ENCODE measurements around the gene ZNF668. TPM values are rescaled to one million over a fixed set of nuclear protein-coding genes. Genes with fewer than 3 reads are reported as not detected.

ZNF668 gene
- polyA plus RNA-seq, 2 of the 4 experiments (the other 2 are of a cell fraction), result 4.7 to 10.7 TPM

DNA sequence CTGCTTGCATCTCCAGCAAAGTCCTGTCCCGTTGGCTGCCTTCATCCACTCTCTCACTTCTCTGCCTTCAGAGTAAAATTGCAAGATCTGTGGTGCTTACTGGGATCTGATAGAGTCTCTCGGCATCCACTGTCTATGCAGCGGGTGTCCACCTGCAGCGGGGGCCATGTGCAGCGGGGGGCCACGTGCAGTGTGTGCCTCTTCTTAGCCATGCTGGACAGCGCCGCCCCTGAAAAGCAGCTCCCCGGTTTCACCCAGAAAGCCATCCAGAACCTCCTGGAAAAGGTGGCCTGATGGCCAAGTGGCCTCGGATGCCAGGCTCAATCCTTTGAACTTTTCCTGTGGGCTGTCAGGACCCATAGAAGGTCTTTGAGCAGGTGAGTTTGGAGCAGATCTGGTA, 31.2 kb downstream of the ZNF668 start:
- Histone ChIP-seq H3K27ac (no peak overlapping the region), H3K4me1 (no peaks in the 10 kb centered on the region), H3K4me3 (no peak overlapping the region), H3K4me2 (no peak overlapping the region), H3K9me3 (no peaks in the 10 kb centered on the region)
- FAIRE-seq (no peak), DNase-seq (ENCODE audit: low read depth in 1 of 2, low spot score in 1 of 2) (no peak), ATAC-seq (no peak)
- CTCF ChIA-PET, result interaction anchor here (0.7 to 4.7 kb wide), 3 partner anchors 30 to 89 kb away, joined by 3 to 22 read pairs (median 4); partner anchors contain the start of gene HSD3B7
- 89% methylated on average over 8 of the region's 10 CpGs for WGBS (ENCODE audit: missing lambda C conversion rate)
- POLR2A ChIA-PET, result no interaction called here
- TF ChIP-seq, protein P1, sequence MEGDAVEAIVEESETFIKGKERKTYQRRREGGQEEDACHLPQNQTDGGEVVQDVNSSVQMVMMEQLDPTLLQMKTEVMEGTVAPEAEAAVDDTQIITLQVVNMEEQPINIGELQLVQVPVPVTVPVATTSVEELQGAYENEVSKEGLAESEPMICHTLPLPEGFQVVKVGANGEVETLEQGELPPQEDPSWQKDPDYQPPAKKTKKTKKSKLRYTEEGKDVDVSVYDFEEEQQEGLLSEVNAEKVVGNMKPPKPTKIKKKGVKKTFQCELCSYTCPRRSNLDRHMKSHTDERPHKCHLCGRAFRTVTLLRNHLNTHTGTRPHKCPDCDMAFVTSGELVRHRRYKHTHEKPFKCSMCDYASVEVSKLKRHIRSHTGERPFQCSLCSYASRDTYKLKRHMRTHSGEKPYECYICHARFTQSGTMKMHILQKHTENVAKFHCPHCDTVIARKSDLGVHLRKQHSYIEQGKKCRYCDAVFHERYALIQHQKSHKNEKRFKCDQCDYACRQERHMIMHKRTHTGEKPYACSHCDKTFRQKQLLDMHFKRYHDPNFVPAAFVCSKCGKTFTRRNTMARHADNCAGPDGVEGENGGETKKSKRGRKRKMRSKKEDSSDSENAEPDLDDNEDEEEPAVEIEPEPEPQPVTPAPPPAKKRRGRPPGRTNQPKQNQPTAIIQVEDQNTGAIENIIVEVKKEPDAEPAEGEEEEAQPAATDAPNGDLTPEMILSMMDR (IDR thresholded peaks at IDR 0.05), result no peak
- no peak for TF ChIP-seq HOXB5 (CRISPR knock-in tag; IDR thresholded peaks at IDR 0.05)
- no peak for TF ChIP-seq ZC3H11A (IDR thresholded peaks at IDR 0.05)
- TF ChIP-seq ZSCAN20 (CRISPR knock-in tag; IDR thresholded peaks at IDR 0.05), result no peak
- TF ChIP-seq MYC (IDR thresholded peaks at IDR 0.05; ENCODE audit: borderline replicate concordance, low read length), result no peak

GRCh38 chr16:31038993-31039392, 35.0 kb downstream of the ZNF668 start:
- no CpG with 5 or more reads among the region's 2 CpGs for WGBS (ENCODE audit: missing lambda C conversion rate)
- Histone ChIP-seq H3K9me3 (no peaks in the 10 kb centered on the region), H3K27ac (no peak overlapping the region), H3K4me3 (no peak overlapping the region), H3K4me2 (no peak overlapping the region), H3K4me1 (peaks cover 5% of the 10 kb centered on the region; the same call in 1 of the 3 replicates)
- POLR2A ChIA-PET, result no interaction called here
- TF ChIP-seq, protein P1 (IDR thresholded peaks at IDR 0.05), result no peak
- no peak for TF ChIP-seq ZNF302 (CRISPR knock-in tag; IDR thresholded peaks at IDR 0.05)
- TF ChIP-seq CBX2 (IDR thresholded peaks at IDR 0.05; ENCODE audit: borderline replicate concordance, low read depth), result no peak
- TF ChIP-seq, protein P2, sequence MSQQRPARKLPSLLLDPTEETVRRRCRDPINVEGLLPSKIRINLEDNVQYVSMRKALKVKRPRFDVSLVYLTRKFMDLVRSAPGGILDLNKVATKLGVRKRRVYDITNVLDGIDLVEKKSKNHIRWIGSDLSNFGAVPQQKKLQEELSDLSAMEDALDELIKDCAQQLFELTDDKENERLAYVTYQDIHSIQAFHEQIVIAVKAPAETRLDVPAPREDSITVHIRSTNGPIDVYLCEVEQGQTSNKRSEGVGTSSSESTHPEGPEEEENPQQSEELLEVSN (IDR thresholded peaks at IDR 0.05; ENCODE audit: borderline replicate concordance, low read depth), result no peak
- no peak for TF ChIP-seq NFE2L2 (conservative IDR thresholded peaks at IDR 0.05; ENCODE audit: low read length)
- no peak for TF ChIP-seq RAD21 (conservative IDR thresholded peaks at IDR 0.05 in 1 of 2, IDR thresholded peaks at IDR 0.05 in 1 of 2)
- no peak for TF ChIP-seq ZC3H11A (IDR thresholded peaks at IDR 0.05)
- no peak for TF ChIP-seq GATA3 (IDR thresholded peaks at IDR 0.05; ENCODE audit: borderline replicate concordance)
- no peak for TF ChIP-seq MAZ (IDR thresholded peaks at IDR 0.05; ENCODE audit: borderline replicate concordance, low read depth, low read length)
- no peak for TF ChIP-seq MAX (IDR thresholded peaks at IDR 0.05)
- TF ChIP-seq HOXA7 (CRISPR knock-in tag; IDR thresholded peaks at IDR 0.05), result no peak
- TF ChIP-seq RCOR1 (IDR thresholded peaks at IDR 0.05; ENCODE audit: low read depth, low read length), result no peak
- TF ChIP-seq EP300 (IDR thresholded peaks at IDR 0.05), result no peak
- TF ChIP-seq SMC3 (IDR thresholded peaks at IDR 0.05), result no peak
- no peak for TF ChIP-seq EHF (CRISPR knock-in tag; IDR thresholded peaks at IDR 0.05)
- no peak for DNase-seq (ENCODE audit: low read depth in 1 of 2, low spot score in 1 of 2)
- no peak for ATAC-seq
- CTCF ChIA-PET, result interaction anchor here (1.2 to 6.5 kb wide), 4 partner anchors 11 to 104 kb away, joined by 4 to 49 read pairs (median 6); partner anchors contain the start of gene HSD3B7
- no peak for FAIRE-seq

- 86% methylated on average over 2 of the region's 2 CpGs for WGBS (ENCODE audit: missing lambda C conversion rate)
- TF ChIP-seq, protein P3, sequence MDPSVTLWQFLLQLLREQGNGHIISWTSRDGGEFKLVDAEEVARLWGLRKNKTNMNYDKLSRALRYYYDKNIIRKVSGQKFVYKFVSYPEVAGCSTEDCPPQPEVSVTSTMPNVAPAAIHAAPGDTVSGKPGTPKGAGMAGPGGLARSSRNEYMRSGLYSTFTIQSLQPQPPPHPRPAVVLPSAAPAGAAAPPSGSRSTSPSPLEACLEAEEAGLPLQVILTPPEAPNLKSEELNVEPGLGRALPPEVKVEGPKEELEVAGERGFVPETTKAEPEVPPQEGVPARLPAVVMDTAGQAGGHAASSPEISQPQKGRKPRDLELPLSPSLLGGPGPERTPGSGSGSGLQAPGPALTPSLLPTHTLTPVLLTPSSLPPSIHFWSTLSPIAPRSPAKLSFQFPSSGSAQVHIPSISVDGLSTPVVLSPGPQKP (IDR thresholded peaks at IDR 0.05; ENCODE audit: low read depth, low read length), result no peak
- TF ChIP-seq, protein P1 (IDR thresholded peaks at IDR 0.05), result no peak
- Histone ChIP-seq H3K4me1 (peaks cover 8% of the 10 kb centered on the region; the same call in 1 of the 3 replicates), H3K27ac (no peak overlapping the region), H3K4me3 (no peak overlapping the region), H3K4me2 (no peak overlapping the region), H3K9me3 (no peaks in the 10 kb centered on the region)
- DNase-seq (ENCODE audit: low read depth in 1 of 2, low spot score in 1 of 2) (no peak), ATAC-seq (no peak), FAIRE-seq (no peak)
- POLR2A ChIA-PET, result interaction anchor here (0.8 kb wide), 1 partner anchor 40 kb away, joined by 3 read pairs; no protein-coding TSS in a partner anchor
- CTCF ChIA-PET, result interaction anchor here (0.6 to 6.5 kb wide), 2 partner anchors 25 to 52 kb away, joined by 3 to 49 read pairs; partner anchors contain the start of gene HSD3B7
Observed at GRCh38 chr16:31036691-31037090, 37.3 kb downstream of the ZNF668 start.
